Endothelial cell of umbilical vein (primary cell): ENCODE measurements around the gene NBEAL2. TPM values are rescaled to one million over a fixed set of nuclear protein-coding genes. Genes with fewer than 3 reads are reported as not detected.

ENCODE experiments used
- BruUV-seq: library from RNA; stranded (reverse); fragments of 400-500 nt; replicated peaks from 2 replicates; lab custom pipeline; 2021; lab: Mats Ljungman, UMichigan
- CTCF ChIA-PET: fragments of 300-600, 350-600 bp; sonication (Branson Sonifier 250); formaldehyde crosslinking; loops from one replicate; lab custom pipeline; 2021; ENCODE audit warnings: antibody characterized with exemption, inconsistent platforms; lab: Charles Lee
- POLR2A ChIA-PET: fragments of 300-600, 350-600 bp; sonication (Branson Sonifier 250); formaldehyde crosslinking; loops from one replicate; lab custom pipeline; 2021; ENCODE audit warnings: antibody characterized with exemption, inconsistent platforms; lab: Charles Lee
- DNase-seq: peaks from one replicate; pipeline ENCODE4 v3.0.0-alpha.2; 2011; ENCODE audit warnings: low read depth, low spot score
- FAIRE-seq: peaks from 2 replicates; lab custom pipeline; 2011; peaks lifted over from hg19 to GRCh38; lab: Jason Lieb, UNC
- H2AFZ ChIP-seq: 2 replicates; pipeline ENCODE4 v1.6.0; 2012; ENCODE audit warnings: low read depth, low read length, control low read depth, inconsistent platforms
- H3K27ac ChIP-seq: 2 replicates; pipeline ENCODE4 v1.5.1; 2011; ENCODE audit warnings: low read depth, mild to moderate bottlenecking, control low read depth, low read length, moderate library complexity; ENCODE audit not compliant: insufficient read depth
- H3K27me3 ChIP-seq, 2 experiments: 2 replicates each; pipeline versions ENCODE4 v1.6.0 to v1.6.1; 2011; ENCODE audit warnings: low read length in 2 of 2, mixed read lengths in 1 of 2; ENCODE audit not compliant: control insufficient read depth in 2 of 2, insufficient read depth in 2 of 2
- H3K36me3 ChIP-seq, 2 experiments: 2 replicates in 1 of 2; 3 replicates in 1 of 2; pipeline ENCODE4 v1.5.1; 2011; ENCODE audit warnings: low read length in 2 of 2, mild to moderate bottlenecking in 1 of 2, moderate library complexity in 1 of 2; ENCODE audit not compliant: control insufficient read depth in 2 of 2, insufficient read depth in 2 of 2; ENCODE audit errors: extremely low read depth in 1 of 2
- H3K4me1 ChIP-seq: 3 replicates; pipeline ENCODE4 v1.5.1; 2011; ENCODE audit warnings: mild to moderate bottlenecking, low read length; ENCODE audit not compliant: control insufficient read depth, insufficient read depth; ENCODE audit errors: extremely low read depth
- H3K4me2 ChIP-seq: 2 replicates; pipeline ENCODE4 v1.6.1; 2011; ENCODE audit warnings: low read length, control low read depth, mixed read lengths; ENCODE audit not compliant: insufficient read depth
- H3K4me3 ChIP-seq, 3 experiments: fragments of 200-600 bp in 1 of 3; sonication (generic), shearing (Covaris generic) in 1 of 3; replicated peaks in 1 of 3; 2 replicates each; pipeline ENCODE4 v1.5.1; 2011 to 2016; ENCODE audit warnings: control low read depth in 3 of 3, low read length in 3 of 3, mild to moderate bottlenecking in 2 of 3, inconsistent platforms in 1 of 3, low read depth in 1 of 3, moderate library complexity in 1 of 3; ENCODE audit not compliant: insufficient read depth in 1 of 3
- H3K79me2 ChIP-seq: 2 replicates; pipeline ENCODE4 v1.6.0; 2012; ENCODE audit warnings: low read length, inconsistent platforms; ENCODE audit not compliant: control insufficient read depth, insufficient read depth
- H3K9ac ChIP-seq: replicated peaks from 2 replicates; pipeline ENCODE3; 2011; ENCODE audit warnings: low read length, control low read depth; ENCODE audit not compliant: insufficient read depth; ENCODE audit errors: extremely low read depth
- H3K9me1 ChIP-seq: replicated peaks from 3 replicates; pipeline ENCODE4 v1.6.0; 2011; ENCODE audit warnings: mild to moderate bottlenecking, low read length; ENCODE audit not compliant: control insufficient read depth, insufficient read depth; ENCODE audit errors: extremely low read depth
- H3K9me3 ChIP-seq: replicated peaks from 2 replicates; pipeline ENCODE4 v1.5.1; 2012; ENCODE audit warnings: low read length, inconsistent platforms; ENCODE audit not compliant: control insufficient read depth, insufficient read depth
- H4K20me1 ChIP-seq: replicated peaks from 2 replicates; pipeline ENCODE3; 2011; ENCODE audit warnings: mild to moderate bottlenecking, low read length; ENCODE audit not compliant: control insufficient read depth, insufficient read depth; ENCODE audit errors: extremely low read depth
- EZH2 ChIP-seq: IDR thresholded peaks from 2 replicates; pipeline ENCODE4 v1.6.1; 2012; ENCODE audit warnings: borderline replicate concordance, low read depth, mild to moderate bottlenecking, moderate library complexity, low read length, inconsistent platforms; ENCODE audit not compliant: severe bottlenecking
- FOS ChIP-seq: IDR thresholded peaks from 2 replicates; pipeline ENCODE4 v1.6.1; 2011; ENCODE audit warnings: mild to moderate bottlenecking, low read length, moderate library complexity, borderline replicate concordance; ENCODE audit not compliant: insufficient read depth
- GATA2 ChIP-seq: IDR thresholded peaks from 2 replicates; pipeline ENCODE4 v1.7.0; 2011; ENCODE audit warnings: low read depth, mild to moderate bottlenecking, moderate library complexity, mixed read lengths, low read length; ENCODE audit not compliant: insufficient read length, insufficient read depth
- JUN ChIP-seq: IDR thresholded peaks from 2 replicates; pipeline ENCODE4 v1.6.1; 2011; ENCODE audit warnings: borderline replicate concordance, low read depth; ENCODE audit not compliant: insufficient read length, insufficient read depth
- MYC ChIP-seq: IDR thresholded peaks from one replicate; pipeline ENCODE4 v1.6.1; 2011; ENCODE audit warnings: mild to moderate bottlenecking, low read depth, low read length
- POLR2A ChIP-seq: IDR thresholded peaks from 2 replicates; pipeline ENCODE4 v1.6.1; 2012; ENCODE audit warnings: low read depth, mild to moderate bottlenecking, control low read depth, low read length
- POLR2AphosphoS5 ChIP-seq: IDR thresholded peaks from 2 replicates; pipeline ENCODE4 v1.6.1; 2012; ENCODE audit warnings: low read depth, mild to moderate bottlenecking, control low read depth, low read length, moderate library complexity; ENCODE audit not compliant: insufficient read depth
- dilution Hi-C: fragments of 300-500 bp; cut with MboI; formaldehyde crosslinking; loops from one replicate; pipeline ENCODE4 v1.15.0; 2019; ENCODE audit warnings: low sequenced_read_pairs; ENCODE audit not compliant: extremely low pct_ligation_motif_present
- intact Hi-C: fragments of 100-400 bp; cut with micrococcal nuclease; formaldehyde crosslinking; loops from one replicate; pipeline ENCODE4 v1.10.0; 2022
- polyA plus RNA-seq, 4 experiments: library from polyadenylated mRNA; depleted of rRNA in 3 of 4; stranded (reverse) in 3 of 4; unstranded in 1 of 4; fragments of >200 nt; gene quantifications; 2 replicates each; pipeline versions ENCODE4 v1.2.1 to v1.2.3, GENCODE V29; 2011 to 2012; ENCODE audit warnings: missing spikeins in 1 of 4
- total RNA-seq: library from RNA; stranded (reverse); gene quantifications from 2 replicates; pipeline ENCODE4 v1.2.3, GENCODE V29; 2021
- TF ChIP-seq, protein P1 (sequence below): IDR thresholded peaks from 2 replicates; pipeline ENCODE4 v1.6.1; 2011; ENCODE audit not compliant: insufficient read depth, insufficient read length
- TF ChIP-seq, protein P2 (sequence below), 2 donors: IDR thresholded peaks; 1 replicate in 1 of 2; 2 replicates in 1 of 2; pipeline ENCODE4 v1.5.1; 2011; ENCODE audit warnings: low read length in 2 of 2, mild to moderate bottlenecking in 2 of 2, moderate library complexity in 2 of 2, control low read depth in 1 of 2, inconsistent platforms in 1 of 2, low read depth in 1 of 2; ENCODE audit not compliant: insufficient read depth in 1 of 2; ENCODE audit errors: extremely low read depth in 1 of 2

NBEAL2 gene
- total and polyA plus RNA-seq, 2 donors (not counting 3 experiments of a cell fraction or from before 2014, with no cell fraction given), result 48.0 to 84.7 TPM

DNA sequence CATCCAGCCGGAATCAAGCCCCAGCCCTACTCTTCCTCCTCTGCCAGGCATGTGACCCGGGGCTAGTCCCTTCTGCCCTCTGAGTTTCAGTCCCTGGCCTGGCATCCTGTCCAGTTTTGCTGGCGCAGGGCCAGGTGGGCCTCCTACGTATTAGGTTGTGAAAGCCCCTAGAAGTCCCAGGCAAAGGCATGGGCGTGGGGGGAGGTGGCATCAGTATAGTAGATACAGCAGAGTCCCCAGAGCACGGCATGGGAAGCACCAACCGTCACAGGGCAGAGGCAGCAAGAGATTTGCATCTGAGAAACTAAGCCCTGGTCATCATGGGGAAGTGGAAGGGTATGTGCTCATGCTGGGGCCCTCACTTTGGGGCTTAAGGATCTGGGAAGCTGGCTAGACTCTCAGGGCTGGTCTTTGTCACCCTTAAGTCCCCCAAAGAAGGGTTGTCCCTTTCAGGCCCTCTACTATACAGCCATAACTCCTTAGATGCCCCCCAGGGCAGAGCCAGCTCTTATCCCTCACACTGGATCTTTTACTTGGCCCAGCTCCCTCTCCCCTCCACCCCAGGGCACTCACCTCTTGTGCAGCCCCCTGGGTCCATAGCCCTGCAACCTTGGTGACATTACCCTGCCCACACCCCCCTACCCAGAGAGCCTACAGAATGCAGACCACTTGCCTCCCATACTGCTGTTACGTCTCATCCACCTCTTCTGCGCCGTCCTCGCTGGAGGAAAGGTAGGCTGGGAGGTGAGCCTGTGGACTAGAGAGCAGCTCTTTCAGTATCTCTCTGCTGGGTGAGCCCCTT lies 11.3 kb downstream of the NBEAL2 start:
- Histone ChIP-seq H3K27me3 (no peaks in the 10 kb centered on the region), H3K9ac (no peak overlapping the region), H3K36me3 (peaks cover 3 to 18% of the 10 kb centered on the region in 2 experiments), H2AFZ (no peak overlapping the region), H3K9me3 (no peaks in the 10 kb centered on the region), H3K4me1 (peaks cover 21% of the 10 kb centered on the region), H4K20me1 (no peaks in the 10 kb centered on the region), H3K79me2 (peaks cover 11% of the 10 kb centered on the region), H3K9me1 (no peaks in the 10 kb centered on the region), H3K4me3 (no peak overlapping the region), H3K4me2 (no peak overlapping the region), H3K27ac (no peak overlapping the region)
- FAIRE-seq (peak; percentile 18), DNase-seq (no peak)
- CTCF ChIA-PET, result interaction anchor here (0.5 kb wide), 1 partner anchor 65 kb away, joined by 3 read pairs; no protein-coding TSS in a partner anchor
- TF ChIP-seq FOS (no peak), POLR2A (no peak), EZH2 (no peak), JUN (no peak), POLR2AphosphoS5 (no peak), GATA2 (no peak), MYC (no peak)
- TF ChIP-seq, protein P1, sequence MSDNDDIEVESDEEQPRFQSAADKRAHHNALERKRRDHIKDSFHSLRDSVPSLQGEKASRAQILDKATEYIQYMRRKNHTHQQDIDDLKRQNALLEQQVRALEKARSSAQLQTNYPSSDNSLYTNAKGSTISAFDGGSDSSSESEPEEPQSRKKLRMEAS, result no peak
- TF ChIP-seq, protein P2, sequence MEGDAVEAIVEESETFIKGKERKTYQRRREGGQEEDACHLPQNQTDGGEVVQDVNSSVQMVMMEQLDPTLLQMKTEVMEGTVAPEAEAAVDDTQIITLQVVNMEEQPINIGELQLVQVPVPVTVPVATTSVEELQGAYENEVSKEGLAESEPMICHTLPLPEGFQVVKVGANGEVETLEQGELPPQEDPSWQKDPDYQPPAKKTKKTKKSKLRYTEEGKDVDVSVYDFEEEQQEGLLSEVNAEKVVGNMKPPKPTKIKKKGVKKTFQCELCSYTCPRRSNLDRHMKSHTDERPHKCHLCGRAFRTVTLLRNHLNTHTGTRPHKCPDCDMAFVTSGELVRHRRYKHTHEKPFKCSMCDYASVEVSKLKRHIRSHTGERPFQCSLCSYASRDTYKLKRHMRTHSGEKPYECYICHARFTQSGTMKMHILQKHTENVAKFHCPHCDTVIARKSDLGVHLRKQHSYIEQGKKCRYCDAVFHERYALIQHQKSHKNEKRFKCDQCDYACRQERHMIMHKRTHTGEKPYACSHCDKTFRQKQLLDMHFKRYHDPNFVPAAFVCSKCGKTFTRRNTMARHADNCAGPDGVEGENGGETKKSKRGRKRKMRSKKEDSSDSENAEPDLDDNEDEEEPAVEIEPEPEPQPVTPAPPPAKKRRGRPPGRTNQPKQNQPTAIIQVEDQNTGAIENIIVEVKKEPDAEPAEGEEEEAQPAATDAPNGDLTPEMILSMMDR (IDR thresholded peaks at IDR 0.05; ENCODE audit: extremely low read depth in 1 of 2, insufficient read depth in 1 of 2, low read depth in 1 of 2, low read length in 2 of 2), result no peak
- dilution Hi-C loops, result no loop called here
- intact Hi-C loops, result loop anchor here (10.0 kb wide), 1 partner anchor 286 kb away; the partner anchor contains the start of gene TMIE
- no TSS peak for BruUV-seq
- POLR2A ChIA-PET, result no interaction called here
